ENCODE results near the gene NFKB2. TPM values are rescaled to one million over a fixed set of nuclear protein-coding genes. Genes with fewer than 3 reads are reported as not detected.

NFKB2 gene
- total RNA-seq, 1 donor from 2014 or later, result 13.3 TPM

DNA sequence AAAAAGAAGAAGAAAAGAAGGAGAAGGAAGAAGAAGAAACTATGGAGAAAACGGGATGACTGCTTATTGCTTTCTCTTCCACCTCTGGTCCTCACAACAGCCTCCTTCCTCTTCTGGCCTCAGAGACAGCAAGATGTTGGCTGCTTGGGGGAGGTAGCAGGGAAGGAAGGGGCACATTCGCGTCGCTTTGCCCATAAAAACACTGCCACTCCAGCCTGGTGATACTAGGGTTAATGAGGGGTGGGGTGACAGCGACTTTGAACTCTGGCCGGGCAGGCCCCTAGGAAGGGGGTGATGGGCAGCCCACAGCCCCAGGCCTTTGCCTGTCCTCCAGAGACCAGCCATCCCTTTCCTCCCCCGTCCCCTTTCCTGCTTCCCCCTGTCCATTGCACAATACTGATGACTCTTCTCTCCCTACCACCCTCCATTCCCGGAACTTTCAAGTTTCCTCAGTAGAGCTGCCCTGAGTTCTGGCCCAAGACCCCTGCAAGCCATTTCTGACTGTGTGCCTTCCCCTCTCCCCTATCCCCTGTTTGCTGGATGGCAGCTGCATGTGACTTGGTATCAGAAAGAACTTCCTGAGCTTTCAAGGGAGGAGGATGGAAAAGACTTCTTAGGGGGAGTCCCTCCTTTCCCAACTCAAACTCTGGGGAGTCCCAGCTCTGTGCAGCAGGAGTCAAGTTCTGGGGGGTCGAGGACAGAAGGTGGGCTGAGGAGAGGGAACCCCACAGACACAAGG lies 39.1 kb downstream of the NFKB2 start:
- DNase-seq (no peak), ATAC-seq (ENCODE audit: poor library complexity) (no peak)
- intact Hi-C loops (cut with DNase I), result no loop called here

DNA sequence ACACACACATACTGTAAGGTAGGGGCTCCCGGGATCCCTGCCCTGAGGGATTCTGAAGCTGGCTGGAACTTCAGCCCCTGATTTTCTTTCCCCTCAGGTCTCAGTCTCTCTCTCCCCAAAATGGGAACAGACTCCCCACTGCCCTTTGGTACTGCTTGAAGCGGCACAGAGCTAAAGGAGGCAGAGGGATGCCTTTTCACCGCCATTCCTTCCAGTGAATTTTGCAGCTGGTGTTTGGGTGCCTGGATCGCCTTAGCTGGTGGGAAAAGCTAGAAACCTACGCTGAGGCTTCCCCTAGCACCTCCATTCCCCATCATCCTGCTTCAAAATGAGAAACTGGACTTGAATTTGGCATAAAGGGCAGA lies 39.6 kb downstream of the NFKB2 start:
- intact Hi-C loops (cut with DNase I), result no loop called here
- ATAC-seq (ENCODE audit: poor library complexity), result no peak
- DNase-seq, result no peak

DNA sequence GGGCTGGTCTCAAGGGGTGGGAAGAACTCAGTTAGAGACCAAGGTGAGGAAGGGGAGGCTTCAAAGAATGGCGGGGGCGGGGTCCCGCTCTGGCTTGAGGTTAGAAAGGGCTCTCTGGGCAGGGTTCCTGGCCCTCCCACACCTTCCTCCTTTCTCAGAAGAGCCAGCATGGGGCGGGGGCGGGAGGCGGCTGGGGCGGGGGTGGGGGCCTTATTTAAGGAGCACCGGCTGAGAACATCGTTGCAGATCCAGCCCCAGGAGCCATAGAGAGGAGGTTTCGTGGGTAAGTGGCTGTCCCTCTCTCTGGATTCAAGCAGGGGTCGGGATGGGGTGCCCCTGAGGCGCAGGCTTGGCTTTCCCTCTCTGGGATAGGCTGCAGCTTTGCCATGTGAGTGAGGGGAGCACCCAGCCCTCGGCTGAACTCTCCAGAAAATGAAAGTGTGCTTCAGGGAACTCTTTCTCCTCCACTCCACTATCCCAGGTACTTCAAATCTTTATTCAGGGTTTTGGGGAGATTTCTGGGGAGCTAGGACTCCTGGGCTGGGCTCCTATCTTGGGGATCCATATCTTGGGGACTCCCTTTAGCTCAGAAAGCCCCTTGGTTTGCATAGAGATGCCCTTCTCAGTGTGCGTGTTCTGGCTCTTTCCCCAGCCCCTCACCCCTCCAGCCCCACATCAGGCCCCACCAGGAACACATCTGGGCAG lies 40.2 kb downstream of the NFKB2 start:
- DNase-seq, result no peak
- no peak for ATAC-seq (ENCODE audit: poor library complexity)
- intact Hi-C loops (cut with DNase I), result no loop called here

DNA sequence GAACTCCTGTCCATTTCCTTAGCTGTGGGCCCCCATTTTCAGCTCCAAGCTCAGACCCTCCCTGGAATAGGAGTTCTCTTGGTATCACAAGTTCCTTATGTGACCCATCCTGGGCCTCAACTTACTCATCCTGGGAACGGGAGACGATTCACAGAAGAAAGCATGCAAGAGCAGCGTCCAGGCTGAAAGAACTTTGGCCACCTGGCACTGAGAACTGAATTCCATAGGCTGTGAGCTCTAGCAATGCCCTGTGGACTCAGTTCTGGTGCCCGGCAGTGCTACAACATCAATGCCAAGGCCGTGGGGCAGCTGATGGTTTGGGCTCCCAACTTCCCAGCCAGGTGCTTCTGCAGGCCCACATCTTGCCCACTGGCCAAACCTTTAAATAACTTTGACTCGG lies 40.8 kb downstream of the NFKB2 start:
- no peak for ATAC-seq (ENCODE audit: poor library complexity)
- intact Hi-C loops (cut with DNase I), result no loop called here
- DNase-seq, result no peak

DNA sequence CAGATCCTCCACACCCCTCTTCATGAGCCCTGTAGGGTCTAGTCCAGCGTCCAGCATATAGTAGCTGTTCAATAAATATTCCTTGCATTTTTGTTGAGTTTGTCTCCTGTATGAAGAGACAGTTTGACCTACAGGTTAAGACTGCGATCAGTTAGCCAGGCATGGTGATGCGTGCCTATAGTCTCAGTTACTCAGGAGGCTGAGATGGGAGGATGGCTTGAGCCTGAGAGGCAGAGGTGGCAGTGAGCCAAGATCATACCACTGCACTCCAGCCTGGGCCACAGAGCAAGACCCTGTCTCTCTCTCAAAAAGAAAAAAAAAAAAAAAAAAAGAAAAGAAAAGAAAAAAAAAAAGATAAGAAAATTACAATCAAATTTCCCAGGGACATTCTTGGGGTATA lies 42.0 kb downstream of the NFKB2 start:
- ATAC-seq (ENCODE audit: poor library complexity) (no peak), DNase-seq (no peak)
- intact Hi-C loops (cut with DNase I), result no loop called here

DNA sequence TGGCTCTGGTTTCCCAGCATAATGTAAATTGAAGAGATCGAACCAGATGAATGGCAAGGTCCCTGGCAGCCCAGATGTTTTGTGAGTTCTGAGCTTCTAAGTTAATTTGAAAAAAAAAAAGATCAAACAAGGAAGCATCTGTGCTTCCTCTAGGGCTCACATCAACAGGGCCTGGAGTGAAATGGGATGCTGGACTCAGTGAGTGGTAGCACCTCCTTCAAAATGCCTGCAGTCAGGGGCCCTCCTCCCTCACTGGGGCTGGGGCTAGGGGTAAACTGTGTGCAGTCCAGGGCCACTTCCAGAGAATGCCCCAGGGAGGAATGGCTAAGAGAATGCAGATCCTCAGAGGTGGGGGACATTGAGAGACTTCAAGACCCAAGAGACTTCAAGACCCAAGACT lies 42.9 kb downstream of the NFKB2 start:
- intact Hi-C loops (cut with DNase I), result no loop called here
- DNase-seq, result no peak
- no peak for ATAC-seq (ENCODE audit: poor library complexity)

DNA sequence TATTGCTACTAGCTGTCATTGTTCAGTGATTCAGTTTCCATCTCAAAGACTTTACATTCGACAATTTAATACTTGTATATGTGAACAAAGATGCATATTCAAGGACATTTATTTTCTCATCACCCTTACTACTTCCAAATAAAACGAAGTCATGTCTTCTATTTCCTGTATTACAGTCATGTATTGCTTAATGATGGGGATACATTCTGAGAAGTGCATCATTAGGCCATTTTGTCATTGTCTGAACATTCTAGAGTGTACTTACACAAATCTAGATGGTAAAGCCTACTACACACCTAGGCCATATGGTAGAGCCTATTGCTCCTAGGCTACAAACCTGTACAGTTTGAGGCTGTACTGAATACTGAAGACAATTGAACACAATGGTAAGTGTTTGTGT lies 49.3 kb downstream of the NFKB2 start:
- intact Hi-C loops (cut with DNase I), result no loop called here
- ATAC-seq (ENCODE audit: poor library complexity), result no peak

DNA sequence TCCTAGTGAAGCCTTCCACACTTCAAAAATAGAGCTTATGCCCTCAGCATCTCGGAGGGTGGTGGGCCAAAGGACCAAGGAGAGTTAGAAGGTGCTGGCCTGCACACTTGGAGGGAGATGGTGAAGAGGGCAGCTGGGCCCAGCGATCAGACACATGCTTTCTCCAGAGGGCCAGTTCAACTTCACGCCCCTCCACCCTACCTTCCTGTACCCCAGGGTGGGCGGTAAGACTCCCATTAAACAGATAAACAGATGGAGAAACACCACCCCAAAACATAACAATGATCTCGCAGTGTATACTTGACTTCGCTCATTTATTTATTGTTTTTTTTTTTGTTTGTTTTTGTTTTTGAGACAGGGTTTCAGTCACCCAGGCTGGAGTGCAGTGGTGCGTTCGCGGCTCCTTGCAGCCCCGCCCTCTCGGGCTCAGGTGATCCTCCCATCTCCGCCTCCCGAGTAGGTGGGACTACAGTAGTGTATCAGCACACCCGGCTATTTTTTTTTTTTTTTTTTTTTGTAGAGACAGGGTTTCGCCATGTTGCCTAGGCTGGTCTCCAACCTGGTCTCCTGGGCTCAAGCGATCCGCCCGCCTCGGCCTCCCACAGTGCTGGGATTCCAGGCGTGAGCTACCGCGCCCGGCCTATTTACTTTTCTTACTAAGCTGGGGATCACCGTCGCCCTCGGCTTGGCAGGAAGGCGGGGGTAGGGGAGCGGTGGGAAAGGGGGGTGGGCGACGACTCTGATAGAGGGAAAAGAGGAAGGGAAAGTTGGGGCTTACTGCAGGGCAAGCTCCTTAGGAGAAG lies 54.0 kb downstream of the NFKB2 start:
- DNase-seq (peak; percentile 74), ATAC-seq (ENCODE audit: poor library complexity) (peak; percentile 60)
- intact Hi-C loops (cut with DNase I), result no loop called here

More for the DNA sequence above, 49.3 kb downstream of the NFKB2 start:
- DNase-seq, result no peak

DNA sequence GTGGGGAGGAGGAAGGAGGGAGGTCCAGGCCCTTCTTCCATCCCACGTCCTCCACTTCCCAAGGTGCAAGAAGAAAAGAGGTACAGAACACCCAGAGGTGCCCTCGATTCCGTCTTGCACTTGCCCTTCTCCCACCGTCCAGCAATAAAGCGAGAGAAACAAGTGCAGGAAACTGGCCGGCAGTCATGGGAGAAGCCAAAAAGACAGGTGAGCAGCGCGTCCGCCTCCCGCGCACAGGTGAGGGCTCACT lies 54.5 kb downstream of the NFKB2 start:
- intact Hi-C loops (cut with DNase I), result no loop called here
- ATAC-seq (ENCODE audit: poor library complexity) (peak; percentile 9), DNase-seq (no peak)

DNA sequence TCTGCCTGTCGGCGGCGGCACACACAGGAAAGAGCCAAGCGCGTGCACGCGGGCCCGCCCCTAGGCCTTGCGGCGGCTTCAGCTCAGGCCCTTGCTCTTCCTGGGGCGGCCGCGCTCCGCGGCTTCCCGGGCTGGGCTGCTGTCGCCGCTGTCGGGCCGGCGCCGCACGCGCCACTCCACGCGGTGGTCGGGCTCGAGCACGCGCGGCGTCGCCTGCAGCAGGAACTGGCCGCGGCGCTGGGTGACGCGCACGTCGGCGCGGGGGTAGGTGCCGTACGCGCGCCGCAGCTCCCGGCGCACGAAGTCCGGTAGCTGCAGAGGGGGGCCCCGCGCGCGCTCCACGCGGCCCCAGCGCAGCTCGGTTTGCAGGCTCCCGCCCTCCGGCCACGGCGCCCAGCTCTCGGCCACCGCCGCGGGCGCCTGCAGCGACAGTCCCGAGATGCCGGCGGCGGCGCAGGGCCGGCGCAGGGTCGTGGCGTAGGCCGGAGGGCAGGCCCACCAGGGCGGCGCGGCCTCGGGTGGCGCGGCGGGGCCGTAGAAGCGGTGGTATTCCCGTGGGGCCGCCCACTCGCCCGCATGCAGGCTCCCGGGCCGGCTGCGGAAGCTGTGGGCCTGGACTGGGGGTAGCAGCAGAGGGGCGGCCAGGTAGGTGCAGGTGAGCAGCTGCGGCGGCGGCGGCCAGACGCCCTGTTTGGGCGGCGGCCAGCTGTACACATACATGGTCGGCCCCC lies 55.0 kb downstream of the NFKB2 start:
- DNase-seq (peak; percentile 91), ATAC-seq (ENCODE audit: poor library complexity) (peak; percentile 96)
- intact Hi-C loops (cut with DNase I), result no loop called here

DNA sequence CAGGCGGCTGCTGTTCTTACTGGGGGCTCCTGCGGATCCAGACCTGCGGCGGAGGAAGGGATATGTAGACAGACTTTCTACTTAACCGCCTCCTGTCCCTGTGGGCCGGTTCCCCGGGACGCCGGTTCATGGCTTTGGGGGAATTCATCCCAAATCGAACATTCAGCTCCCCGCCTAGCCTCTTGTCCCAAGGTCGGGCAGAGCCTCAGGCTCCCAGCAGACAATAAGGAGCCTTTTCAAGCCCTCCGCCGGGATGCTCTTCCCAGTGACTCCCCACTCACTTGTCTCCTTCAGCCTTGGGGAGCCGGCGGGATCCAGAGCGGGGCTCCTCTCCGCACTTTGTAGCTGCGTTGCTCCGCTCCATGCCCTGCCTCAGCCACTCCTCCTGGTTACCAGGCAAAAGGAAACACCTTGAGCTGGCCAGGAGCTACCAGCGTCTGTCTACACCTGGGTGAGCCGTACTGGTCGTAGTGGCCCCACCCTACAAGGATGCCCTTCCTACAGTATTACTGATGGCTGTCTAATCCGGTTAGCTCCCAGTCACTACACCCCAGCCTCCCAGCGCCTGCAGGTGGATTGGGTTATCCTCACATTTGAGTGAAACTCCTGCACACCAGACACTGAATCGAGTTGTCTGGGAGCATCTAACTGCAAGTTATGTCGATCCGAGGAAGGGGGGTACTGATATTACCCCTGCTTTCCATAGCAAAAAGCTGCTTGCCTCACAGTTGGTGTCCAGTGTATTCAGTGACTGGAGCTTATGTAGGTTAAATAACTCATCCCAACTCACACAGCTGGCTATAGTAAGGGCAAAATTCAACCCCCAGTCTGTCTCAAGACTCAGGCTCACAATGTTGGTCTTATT lies 55.8 kb downstream of the NFKB2 start, which contains the start of gene C10orf95:
Gene C10orf95 (minus strand): TSS at position 439 of the 865 bp plus-strand sequence. CDS start 450 bp downstream, outside the sequence.
- DNase-seq (no peak), ATAC-seq (ENCODE audit: poor library complexity) (no peak)
- intact Hi-C loops (cut with DNase I), result no loop called here

Small RNA genes lying within 50 kb of the gene (microRNA-seq; reads per million reads assigned to microRNA genes)
- 209 reads per million, percentile 63 among the genes with 10 or more reads in this experiment for gene MIR146B

Other genes starting within 250 kb of the NFKB2 start
- 22.8 TPM for gene NOLC1, start 243.3 kb upstream of the NFKB2 start, total RNA-seq
- gene ELOVL3, start 169.4 kb upstream of the NFKB2 start, total RNA-seq, result 0.22 TPM
- gene PITX3, start 154.2 kb upstream of the NFKB2 start, total RNA-seq, result 3.4 TPM
- 41.4 TPM for gene GBF1, start 150.2 kb upstream of the NFKB2 start, total RNA-seq
- 0.89 TPM for gene PSD, start 23.1 kb downstream of the NFKB2 start, total RNA-seq
- gene FBXL15, start 25.1 kb downstream of the NFKB2 start, total RNA-seq, result 9.4 TPM
- gene CUEDC2, start 36.9 kb downstream of the NFKB2 start, total RNA-seq, result 73.8 TPM
- gene C10orf95, start 55.8 kb downstream of the NFKB2 start, total RNA-seq, result not detected
- 90.6 TPM for gene ACTR1A, start 107.0 kb downstream of the NFKB2 start, total RNA-seq
- gene SUFU, start 108.3 kb downstream of the NFKB2 start, total RNA-seq, result 7.6 TPM
- 103 TPM for gene TRIM8, start 248.8 kb downstream of the NFKB2 start, total RNA-seq